Activated CD4-positive, alpha-beta T cell treated with anti-CD3 and anti-CD28 coated beads, Interleukin-10, Interleukin-2, amounts not matched to agents 100 ng/mL and 50 ng/mL, durations not matched to agents 16 hours and 8 hours (primary cell): ENCODE data around the gene DDN.

ENCODE experiments used
- DNase-seq: peaks from one replicate; pipeline ENCODE4 v3.0.0-alpha.2; 2020

The DDN gene

GRCh38 chr12:49010092-49010668, 11.0 kb upstream of the DDN start:
- no peak for DNase-seq

- DNase-seq: no peak
These were observed 9.8 kb upstream of the DDN start for GRCh38 chr12:49008943-49009342.

- no peak for DNase-seq
These were observed 1.2 kb upstream of the DDN start for GRCh38 chr12:49000346-49000745.

GRCh38 chr12:48998497-48999353, 450 bp downstream of the DDN start:
- peak; percentile 21 for DNase-seq

- DNase-seq: peak; percentile 37
These were observed 1.3 kb downstream of the DDN start for GRCh38 chr12:48997719-48998496.

GRCh38 chr12:48996794-48997718, 2.1 kb downstream of the DDN start:
- peak; percentile 65 for DNase-seq

- peak; percentile 55 for DNase-seq
These were observed 3.9 kb downstream of the DDN start for GRCh38 chr12:48995086-48995879.

GRCh38 chr12:48994224-48995085, 4.7 kb downstream of the DDN start:
- DNase-seq: no peak

GRCh38 chr12:48993787-48994186, 5.4 kb downstream of the DDN start:
- no peak for DNase-seq

- no peak for DNase-seq
These were observed 7.7 kb downstream of the DDN start for GRCh38 chr12:48991247-48992050.

- DNase-seq: no peak
These were observed 8.6 kb downstream of the DDN start for GRCh38 chr12:48990552-48990951.

- peak; percentile 75 for DNase-seq
These were observed 11.0 kb downstream of the DDN start for GRCh38 chr12:48988030-48988649.

- no peak for DNase-seq
These were observed 12.4 kb downstream of the DDN start for GRCh38 chr12:48986720-48987291.

GRCh38 chr12:48985901-48986300, 13.3 kb downstream of the DDN start:
- DNase-seq: no peak

- DNase-seq: no peak
These were observed 13.7 kb downstream of the DDN start for GRCh38 chr12:48985475-48985897.

GRCh38 chr12:48982397-48983080, 16.6 kb downstream of the DDN start:
- no peak for DNase-seq

GRCh38 chr12:48981757-48982157, 17.4 kb downstream of the DDN start:
- DNase-seq: no peak
